AG09309 (cell line): Measurements from ENCODE around the gene CHST13.

Experiments used
- DNase-seq: peaks from one replicate; pipeline ENCODE4 v3.0.0-alpha.2; 2010; ENCODE audit warnings: low read depth
- H3K4me3 ChIP-seq: 2 replicates; pipeline ENCODE4 v1.5.1; 2011; ENCODE audit warnings: mild to moderate bottlenecking, low read depth, low read length, moderate library complexity; ENCODE audit not compliant: control insufficient read depth
- CTCF ChIP-seq: IDR thresholded peaks from 2 replicates; pipeline ENCODE4 v1.5.1; 2011; ENCODE audit warnings: mild to moderate bottlenecking, low read depth, low read length, inconsistent platforms; ENCODE audit not compliant: insufficient read depth, control insufficient read depth; ENCODE audit errors: missing control alignments

Gene CHST13

GRCh38 chr3:126551839-126552687, 28.1 kb downstream of the CHST13 start:
- H3K4me3 ChIP-seq = no peak overlapping the region
- no peak for DNase-seq
- TF ChIP-seq CTCF = no peak

GRCh38 chr3:126552688-126553283, 28.8 kb downstream of the CHST13 start:
- no peak for DNase-seq
- TF ChIP-seq CTCF = no peak
- H3K4me3 ChIP-seq = no peak overlapping the region

- no peak for DNase-seq
- no peak for TF ChIP-seq CTCF
- H3K4me3 ChIP-seq = no peak overlapping the region
Observed at GRCh38 chr3:126553284-126554084, 29.5 kb downstream of the CHST13 start.

- H3K4me3 ChIP-seq = no peak overlapping the region
- no peak for DNase-seq
- TF ChIP-seq CTCF = no peak
Observed at GRCh38 chr3:126554560-126555525, 30.9 kb downstream of the CHST13 start.

GRCh38 chr3:126555795-126556636, 32.1 kb downstream of the CHST13 start:
- no peak overlapping the region for H3K4me3 ChIP-seq
- no peak for DNase-seq
- TF ChIP-seq CTCF = no peak
